GM12801 (cell line): ENCODE measurements around the gene INO80E.

Experiments used
- CTCF ChIP-seq: IDR thresholded peaks from one replicate; pipeline ENCODE4 v1.5.1; 2011; ENCODE audit warnings: control low read depth; ENCODE audit not compliant: insufficient read length; ENCODE audit errors: extremely low read depth

INO80E gene

GRCh38 chr16:29973384-29974246 is 22.4 kb upstream of the INO80E start, which contains the start of gene TAOK2:
Gene TAOK2 (plus strand): TSS chr16:29973868. CDS start chr16:29977773, 3,905 bp downstream.
- no peak for TF ChIP-seq CTCF

- TF ChIP-seq CTCF: no peak
These were observed 21.5 kb upstream of the INO80E start for GRCh38 chr16:29974291-29975133.

- TF ChIP-seq CTCF: no peak
These were observed 20.9 kb upstream of the INO80E start for GRCh38 chr16:29975134-29975538.

GRCh38 chr16:29975811-29976511 is 20.1 kb upstream of the INO80E start:
- TF ChIP-seq CTCF: no peak

GRCh38 chr16:29977063-29977825 is 18.8 kb upstream of the INO80E start:
- no peak for TF ChIP-seq CTCF

- TF ChIP-seq CTCF: no peak
These were observed 18.0 kb upstream of the INO80E start for GRCh38 chr16:29978081-29978480.
